Endothelial cell of umbilical vein (primary cell): ENCODE data around the gene SFTPB. TPM values are rescaled to one million over a fixed set of nuclear protein-coding genes. Genes with fewer than 3 reads are reported as not detected.

Source experiments
- BruUV-seq: library from RNA; stranded (reverse); fragments of 400-500 nt; replicated peaks from 2 replicates; lab custom pipeline; 2021; lab: Mats Ljungman, UMichigan
- CTCF ChIA-PET: fragments of 300-600, 350-600 bp; sonication (Branson Sonifier 250); formaldehyde crosslinking; loops from one replicate; lab custom pipeline; 2021; ENCODE audit warnings: antibody characterized with exemption, inconsistent platforms; lab: Charles Lee
- POLR2A ChIA-PET: fragments of 300-600, 350-600 bp; sonication (Branson Sonifier 250); formaldehyde crosslinking; loops from one replicate; lab custom pipeline; 2021; ENCODE audit warnings: antibody characterized with exemption, inconsistent platforms; lab: Charles Lee
- DNase-seq: peaks from one replicate; pipeline ENCODE4 v3.0.0-alpha.2; 2011; ENCODE audit warnings: low read depth, low spot score
- FAIRE-seq: peaks from 2 replicates; lab custom pipeline; 2011; peaks lifted over from hg19 to GRCh38; lab: Jason Lieb, UNC
- H2AFZ ChIP-seq: 2 replicates; pipeline ENCODE4 v1.6.0; 2012; ENCODE audit warnings: low read depth, low read length, control low read depth, inconsistent platforms
- H3K27ac ChIP-seq: 2 replicates; pipeline ENCODE4 v1.5.1; 2011; ENCODE audit warnings: low read depth, mild to moderate bottlenecking, control low read depth, low read length, moderate library complexity; ENCODE audit not compliant: insufficient read depth
- H3K27me3 ChIP-seq, 2 experiments: 2 replicates each; pipeline versions ENCODE4 v1.6.0 to v1.6.1; 2011; ENCODE audit warnings: low read length in 2 of 2, mixed read lengths in 1 of 2; ENCODE audit not compliant: control insufficient read depth in 2 of 2, insufficient read depth in 2 of 2
- H3K36me3 ChIP-seq, 2 experiments: 2 replicates in 1 of 2; 3 replicates in 1 of 2; pipeline ENCODE4 v1.5.1; 2011; ENCODE audit warnings: low read length in 2 of 2, mild to moderate bottlenecking in 1 of 2, moderate library complexity in 1 of 2; ENCODE audit not compliant: control insufficient read depth in 2 of 2, insufficient read depth in 2 of 2; ENCODE audit errors: extremely low read depth in 1 of 2
- H3K4me1 ChIP-seq: 3 replicates; pipeline ENCODE4 v1.5.1; 2011; ENCODE audit warnings: mild to moderate bottlenecking, low read length; ENCODE audit not compliant: control insufficient read depth, insufficient read depth; ENCODE audit errors: extremely low read depth
- H3K4me2 ChIP-seq: 2 replicates; pipeline ENCODE4 v1.6.1; 2011; ENCODE audit warnings: low read length, control low read depth, mixed read lengths; ENCODE audit not compliant: insufficient read depth
- H3K4me3 ChIP-seq, 3 experiments: fragments of 200-600 bp in 1 of 3; sonication (generic), shearing (Covaris generic) in 1 of 3; replicated peaks in 1 of 3; 2 replicates each; pipeline ENCODE4 v1.5.1; 2011 to 2016; ENCODE audit warnings: control low read depth in 3 of 3, low read length in 3 of 3, mild to moderate bottlenecking in 2 of 3, inconsistent platforms in 1 of 3, low read depth in 1 of 3, moderate library complexity in 1 of 3; ENCODE audit not compliant: insufficient read depth in 1 of 3
- H3K79me2 ChIP-seq: 2 replicates; pipeline ENCODE4 v1.6.0; 2012; ENCODE audit warnings: low read length, inconsistent platforms; ENCODE audit not compliant: control insufficient read depth, insufficient read depth
- H3K9ac ChIP-seq: replicated peaks from 2 replicates; pipeline ENCODE3; 2011; ENCODE audit warnings: low read length, control low read depth; ENCODE audit not compliant: insufficient read depth; ENCODE audit errors: extremely low read depth
- H3K9me1 ChIP-seq: replicated peaks from 3 replicates; pipeline ENCODE4 v1.6.0; 2011; ENCODE audit warnings: mild to moderate bottlenecking, low read length; ENCODE audit not compliant: control insufficient read depth, insufficient read depth; ENCODE audit errors: extremely low read depth
- H3K9me3 ChIP-seq: replicated peaks from 2 replicates; pipeline ENCODE4 v1.5.1; 2012; ENCODE audit warnings: low read length, inconsistent platforms; ENCODE audit not compliant: control insufficient read depth, insufficient read depth
- H4K20me1 ChIP-seq: replicated peaks from 2 replicates; pipeline ENCODE3; 2011; ENCODE audit warnings: mild to moderate bottlenecking, low read length; ENCODE audit not compliant: control insufficient read depth, insufficient read depth; ENCODE audit errors: extremely low read depth
- CTCF ChIP-seq, 2 donors: IDR thresholded peaks; 1 replicate in 1 of 2; 2 replicates in 1 of 2; pipeline ENCODE4 v1.5.1; 2011; ENCODE audit warnings: low read length in 2 of 2, mild to moderate bottlenecking in 2 of 2, moderate library complexity in 2 of 2, control low read depth in 1 of 2, inconsistent platforms in 1 of 2, low read depth in 1 of 2; ENCODE audit not compliant: insufficient read depth in 1 of 2; ENCODE audit errors: extremely low read depth in 1 of 2
- EZH2 ChIP-seq: IDR thresholded peaks from 2 replicates; pipeline ENCODE4 v1.6.1; 2012; ENCODE audit warnings: borderline replicate concordance, low read depth, mild to moderate bottlenecking, moderate library complexity, low read length, inconsistent platforms; ENCODE audit not compliant: severe bottlenecking
- FOS ChIP-seq: IDR thresholded peaks from 2 replicates; pipeline ENCODE4 v1.6.1; 2011; ENCODE audit warnings: mild to moderate bottlenecking, low read length, moderate library complexity, borderline replicate concordance; ENCODE audit not compliant: insufficient read depth
- GATA2 ChIP-seq: IDR thresholded peaks from 2 replicates; pipeline ENCODE4 v1.7.0; 2011; ENCODE audit warnings: low read depth, mild to moderate bottlenecking, moderate library complexity, mixed read lengths, low read length; ENCODE audit not compliant: insufficient read length, insufficient read depth
- JUN ChIP-seq: IDR thresholded peaks from 2 replicates; pipeline ENCODE4 v1.6.1; 2011; ENCODE audit warnings: borderline replicate concordance, low read depth; ENCODE audit not compliant: insufficient read length, insufficient read depth
- MAX ChIP-seq: IDR thresholded peaks from 2 replicates; pipeline ENCODE4 v1.6.1; 2011; ENCODE audit not compliant: insufficient read depth, insufficient read length
- MYC ChIP-seq: IDR thresholded peaks from one replicate; pipeline ENCODE4 v1.6.1; 2011; ENCODE audit warnings: mild to moderate bottlenecking, low read depth, low read length
- POLR2A ChIP-seq: IDR thresholded peaks from 2 replicates; pipeline ENCODE4 v1.6.1; 2012; ENCODE audit warnings: low read depth, mild to moderate bottlenecking, control low read depth, low read length
- POLR2AphosphoS5 ChIP-seq: IDR thresholded peaks from 2 replicates; pipeline ENCODE4 v1.6.1; 2012; ENCODE audit warnings: low read depth, mild to moderate bottlenecking, control low read depth, low read length, moderate library complexity; ENCODE audit not compliant: insufficient read depth
- dilution Hi-C: fragments of 300-500 bp; cut with MboI; formaldehyde crosslinking; loops from one replicate; pipeline ENCODE4 v1.15.0; 2019; ENCODE audit warnings: low sequenced_read_pairs; ENCODE audit not compliant: extremely low pct_ligation_motif_present
- intact Hi-C: fragments of 100-400 bp; cut with micrococcal nuclease; formaldehyde crosslinking; loops from one replicate; pipeline ENCODE4 v1.10.0; 2022
- polyA plus RNA-seq, 4 experiments: library from polyadenylated mRNA; depleted of rRNA in 3 of 4; stranded (reverse) in 3 of 4; unstranded in 1 of 4; fragments of >200 nt; gene quantifications; 2 replicates each; pipeline versions ENCODE4 v1.2.1 to v1.2.3, GENCODE V29; 2011 to 2012; ENCODE audit warnings: missing spikeins in 1 of 4
- total RNA-seq: library from RNA; stranded (reverse); gene quantifications from 2 replicates; pipeline ENCODE4 v1.2.3, GENCODE V29; 2021

The SFTPB gene
- total and polyA plus RNA-seq, 2 donors (not counting 3 experiments of a cell fraction or from before 2014, with no cell fraction given), result not detected

GRCh38 chr2:85697096-85697495 is 29.1 kb upstream of the SFTPB start:
- Histone ChIP-seq H3K4me2 (no peak overlapping the region), H2AFZ (no peak overlapping the region), H3K9me3 (no peaks in the 10 kb centered on the region), H4K20me1 (no peaks in the 10 kb centered on the region), H3K36me3 (no peaks in the 10 kb centered on the region), H3K4me3 (no peak overlapping the region), H3K79me2 (no peaks in the 10 kb centered on the region), H3K9me1 (no peaks in the 10 kb centered on the region), H3K27me3 (no peaks in the 10 kb centered on the region), H3K27ac (no peak overlapping the region), H3K9ac (no peak overlapping the region), H3K4me1 (peaks cover 6% of the 10 kb centered on the region)
- dilution Hi-C loops (no loop called here), intact Hi-C loops (no loop called here)
- CTCF ChIA-PET, result interaction anchor here (0.8 to 3.6 kb wide), 5 partner anchors 10 to 60 kb away, joined by 3 to 15 read pairs (median 5); no protein-coding TSS in a partner anchor
- BruUV-seq, result no TSS peak
- no peak for TF ChIP-seq GATA2
- no peak for TF ChIP-seq FOS
- TF ChIP-seq POLR2AphosphoS5, result no peak
- no peak for TF ChIP-seq MAX
- no peak for TF ChIP-seq MYC
- no peak for TF ChIP-seq EZH2
- TF ChIP-seq JUN, result no peak
- no peak for TF ChIP-seq POLR2A
- no peak for TF ChIP-seq CTCF (IDR thresholded peaks at IDR 0.05; ENCODE audit: extremely low read depth in 1 of 2, insufficient read depth in 1 of 2, low read depth in 1 of 2, low read length in 2 of 2)
- DNase-seq (no peak), FAIRE-seq (no peak)
- POLR2A ChIA-PET, result no interaction called here
